HFFc6 (cell line): ENCODE data around the gene PARD3. TPM values are rescaled to one million over a fixed set of nuclear protein-coding genes. Genes with fewer than 3 reads are reported as not detected.

Source experiments
- DNase-seq: peaks from one replicate; pipeline ENCODE4 v3.0.0-alpha.2; 2018
- H3K27ac Mint-ChIP-seq: 2 replicates; pipeline ENCODE4 v1.8.0; 2020; ENCODE audit warnings: mild to moderate bottlenecking, mixed read lengths
- H3K27me3 Mint-ChIP-seq: 2 replicates; pipeline ENCODE4 v1.8.0; 2021; ENCODE audit warnings: mild to moderate bottlenecking, moderate library complexity, mixed read lengths; ENCODE audit not compliant: insufficient read depth
- H3K36me3 Mint-ChIP-seq: 2 replicates; pipeline ENCODE4 v1.8.0; 2021; ENCODE audit warnings: low read depth, mixed read lengths
- H3K4me1 Mint-ChIP-seq: 2 replicates; pipeline ENCODE4 v1.8.0; 2020; ENCODE audit warnings: low read depth, mixed read lengths
- H3K4me3 Mint-ChIP-seq: 2 replicates; pipeline ENCODE4 v1.8.0; 2020; ENCODE audit warnings: mild to moderate bottlenecking, moderate library complexity, mixed read lengths
- H3K9me3 Mint-ChIP-seq: 2 replicates; pipeline ENCODE4 v1.8.0; 2020; ENCODE audit warnings: mild to moderate bottlenecking, mixed read lengths
- CTCF ChIP-seq: fragments of 200-600 bp; sonication (generic); IDR thresholded peaks from 2 replicates; pipeline ENCODE4 v1.5.0; 2021; ENCODE audit warnings: antibody characterized with exemption, mild to moderate bottlenecking
- total RNA-seq, 6 experiments: library from RNA; stranded (reverse); fragmentation: NEBNext Ultra II Directional; extraction: Animal tissue kit (Norgen Biotek cat#: 25700); gene quantifications; 2 replicates in 1 of 6; 3 replicates in 5 of 6; pipeline ENCODE4 v1.2.3, GENCODE V29; 2021

PARD3 gene
- total RNA-seq, 6 experiments from 2014 or later: 19.9 to 24.3 (median 23.1) TPM

DNA sequence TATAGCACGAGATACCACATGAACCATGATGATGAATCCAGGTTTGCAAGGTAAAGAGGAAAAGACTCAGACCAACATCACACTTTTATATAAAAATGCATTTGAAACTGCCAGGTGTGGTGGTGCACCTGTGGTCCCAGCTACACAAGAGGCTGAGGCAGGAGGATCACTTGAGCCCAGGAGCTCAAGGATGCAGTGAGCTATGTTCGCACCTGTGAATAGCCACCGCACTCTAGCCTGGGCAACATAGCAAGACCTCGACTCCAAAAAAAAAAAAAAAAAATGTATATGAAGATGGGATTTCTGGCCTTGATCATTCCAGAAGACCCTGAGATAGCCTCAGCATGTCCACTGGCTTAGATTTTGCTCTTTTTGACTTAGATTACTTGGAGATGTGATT is 161.6 kb downstream of the PARD3 start:
- no peaks in the 10 kb centered on the region for H3K9me3 Mint-ChIP-seq
- DNase-seq: no peak
- no peak overlapping the region for H3K4me3 Mint-ChIP-seq
- TF ChIP-seq CTCF: no peak
- H3K27ac Mint-ChIP-seq: no peak overlapping the region
- H3K4me1 Mint-ChIP-seq: peaks cover 21% of the 10 kb centered on the region
- H3K27me3 Mint-ChIP-seq: peaks cover 1% of the 10 kb centered on the region; the same call in 1 of the 2 replicates
- H3K36me3 Mint-ChIP-seq: no peaks in the 10 kb centered on the region

GRCh38 chr10:34651416-34652195 is 163.5 kb downstream of the PARD3 start:
- H3K4me1 Mint-ChIP-seq: peaks cover 21% of the 10 kb centered on the region
- no peak overlapping the region for H3K27ac Mint-ChIP-seq
- no peaks in the 10 kb centered on the region for H3K9me3 Mint-ChIP-seq
- H3K27me3 Mint-ChIP-seq: peaks cover 1% of the 10 kb centered on the region; the same call in 1 of the 2 replicates
- no peaks in the 10 kb centered on the region for H3K36me3 Mint-ChIP-seq
- TF ChIP-seq CTCF: no peak
- no peak for DNase-seq
- H3K4me3 Mint-ChIP-seq: no peak overlapping the region

DNA sequence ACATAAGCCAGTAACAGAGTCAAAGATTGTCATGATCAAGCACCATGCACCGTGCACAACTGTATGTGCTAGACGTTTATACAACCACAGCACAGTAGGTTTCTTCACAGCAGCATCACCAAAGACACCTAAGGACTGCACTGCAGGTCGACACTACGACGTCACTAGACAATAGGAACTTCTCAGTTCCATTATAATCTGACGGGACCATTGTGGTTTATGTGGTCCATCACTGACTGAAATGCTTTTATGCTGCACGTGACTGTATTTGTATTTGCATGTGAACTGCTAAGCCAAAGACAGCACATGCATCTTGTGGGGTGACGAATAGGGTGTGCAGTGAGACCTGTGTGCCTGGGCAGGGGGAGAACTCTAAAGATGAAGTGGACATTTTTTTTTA is 164.9 kb downstream of the PARD3 start:
- Mint-ChIP-seq H3K27me3 (no peaks in the 10 kb centered on the region), H3K4me1 (peaks cover 10% of the 10 kb centered on the region), H3K36me3 (no peaks in the 10 kb centered on the region), H3K4me3 (no peak overlapping the region), H3K9me3 (no peaks in the 10 kb centered on the region), H3K27ac (no peak overlapping the region)
- no peak for TF ChIP-seq CTCF
- no peak for DNase-seq

- Mint-ChIP-seq H3K27ac (no peak overlapping the region), H3K9me3 (no peaks in the 10 kb centered on the region), H3K4me1 (peaks cover 8% of the 10 kb centered on the region; the same call in 1 of the 2 replicates), H3K4me3 (no peak overlapping the region), H3K36me3 (no peaks in the 10 kb centered on the region), H3K27me3 (no peaks in the 10 kb centered on the region)
- TF ChIP-seq CTCF: no peak
- DNase-seq: no peak
Observed at GRCh38 chr10:34649385-34649784, 165.7 kb downstream of the PARD3 start.

DNA sequence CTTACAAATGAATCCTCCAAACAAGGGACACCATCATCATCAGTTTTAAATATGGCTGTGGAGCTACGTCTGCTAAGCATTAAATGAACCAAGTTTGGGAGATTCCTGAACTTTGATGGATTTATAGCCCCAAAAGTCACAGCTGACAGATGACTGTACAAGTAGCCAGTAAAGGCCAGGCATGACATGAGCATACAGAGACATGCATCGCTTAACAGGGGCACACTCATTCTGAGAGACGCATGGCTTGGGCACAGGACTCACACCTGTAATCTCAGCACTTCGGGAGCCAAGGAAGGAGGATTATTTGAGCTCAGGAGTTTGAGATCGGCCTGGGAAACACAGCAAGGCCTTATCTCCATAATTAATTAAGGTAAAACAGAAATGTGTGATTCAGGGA is 166.2 kb downstream of the PARD3 start:
- no peak for TF ChIP-seq CTCF
- H3K4me3 Mint-ChIP-seq: no peak overlapping the region
- no peaks in the 10 kb centered on the region for H3K9me3 Mint-ChIP-seq
- peaks cover 8% of the 10 kb centered on the region; the same call in 1 of the 2 replicates for H3K4me1 Mint-ChIP-seq
- no peaks in the 10 kb centered on the region for H3K36me3 Mint-ChIP-seq
- no peak overlapping the region for H3K27ac Mint-ChIP-seq
- DNase-seq: no peak
- no peaks in the 10 kb centered on the region for H3K27me3 Mint-ChIP-seq
